HEK293 (cell line): ENCODE measurements around the gene PDIA6.
A peak's percentile ranks its signal among the peaks of the same experiment; 100 is the strongest.

Experiments used
- CTCF ChIA-PET: fragments of 350-600 bp; formaldehyde crosslinking; extraction: SDS; loops from one replicate; lab custom pipeline; 2021; ENCODE audit warnings: antibody characterized with exemption; lab: Yijun Ruan, JAX
- POLR2A ChIA-PET: fragments of 300-600 bp; formaldehyde crosslinking; extraction: SDS; loops from one replicate; lab custom pipeline; 2020; ENCODE audit warnings: antibody characterized with exemption, inconsistent platforms; lab: Yijun Ruan, JAX
- H3K27ac ChIP-seq: fragments of 200-500 bp; sonication (Bioruptor generic); 2 replicates; pipeline ENCODE4 v1.5.1; 2014; ENCODE audit warnings: low read depth, low read length, control low read depth, inconsistent platforms; ENCODE audit errors: extremely low read depth
- H3K36me3 ChIP-seq, 2 experiments: fragments of 200-500 bp in 1 of 2; sonication (Bioruptor generic) in 1 of 2; 1 replicate in 1 of 2; 2 replicates in 1 of 2; pipeline ENCODE4 v1.5.1; 2014 to 2017; ENCODE audit warnings: inconsistent platforms in 2 of 2, low read length in 2 of 2; ENCODE audit not compliant: control insufficient read depth in 2 of 2, insufficient read depth in 1 of 2
- H3K4me1 ChIP-seq: fragments of 200-500 bp; sonication (Bioruptor generic); 2 replicates; pipeline ENCODE4 v1.5.1; 2014; ENCODE audit warnings: mild to moderate bottlenecking, low read length, inconsistent platforms; ENCODE audit not compliant: control insufficient read depth, insufficient read depth
- H3K4me3 ChIP-seq: 2 replicates; pipeline ENCODE4 v1.5.1; 2011; ENCODE audit warnings: low read depth, mild to moderate bottlenecking, control low read depth, low read length, moderate library complexity
- H3K9me3 ChIP-seq: fragments of 200-500 bp; sonication (Bioruptor generic); 2 replicates; pipeline ENCODE4 v1.5.1; 2014; ENCODE audit warnings: low read depth, low read length, inconsistent platforms; ENCODE audit not compliant: control insufficient read depth, insufficient read depth
- BCL11A ChIP-seq: fragments of 450-650 bp; formaldehyde crosslinking; IDR thresholded peaks from 2 replicates; pipeline ENCODE4 v1.5.1; 2016; ENCODE audit warnings: low read depth, missing biosample characterization, missing genetic modification characterization
- EGR2 ChIP-seq: fragments of 450-650 bp; formaldehyde crosslinking; IDR thresholded peaks from 2 replicates; pipeline ENCODE4 v1.5.1; 2016; ENCODE audit warnings: low read depth, missing biosample characterization, missing genetic modification characterization
- GLIS2 ChIP-seq: fragments of 450-650 bp; formaldehyde crosslinking; IDR thresholded peaks from 2 replicates; pipeline ENCODE4 v1.5.1; 2016; ENCODE audit warnings: missing biosample characterization, missing genetic modification characterization
- HOXD13 ChIP-seq: sonication (generic); formaldehyde crosslinking; IDR thresholded peaks from 2 replicates; pipeline ENCODE4 v1.8.0; 2022; ENCODE audit warnings: missing genetic modification reagents, borderline replicate concordance
- KLF1 ChIP-seq: fragments of 450-650 bp; formaldehyde crosslinking; IDR thresholded peaks from 2 replicates; pipeline ENCODE4 v1.5.1; 2016; ENCODE audit warnings: missing biosample characterization, missing genetic modification characterization
- KLF9 ChIP-seq: fragments of 450-650 bp; formaldehyde crosslinking; IDR thresholded peaks from 2 replicates; pipeline ENCODE4 v1.5.1; 2016; ENCODE audit warnings: missing biosample characterization, missing genetic modification characterization, low read depth
- REPIN1 ChIP-seq: fragments of 450-650 bp; formaldehyde crosslinking; IDR thresholded peaks from 2 replicates; pipeline ENCODE4 v1.5.1; 2017; ENCODE audit warnings: missing biosample characterization, missing genetic modification characterization, low read depth
- SP3 ChIP-seq: fragments of 450-650 bp; formaldehyde crosslinking; IDR thresholded peaks from 2 replicates; pipeline ENCODE4 v1.5.1; 2016; ENCODE audit warnings: missing biosample characterization, missing genetic modification characterization
- WT1 ChIP-seq: fragments of 450-650 bp; formaldehyde crosslinking; IDR thresholded peaks from 2 replicates; pipeline ENCODE4 v1.5.1; 2016; ENCODE audit warnings: missing biosample characterization, missing genetic modification characterization
- ZFHX2 ChIP-seq: fragments of 450-650 bp; formaldehyde crosslinking; conservative IDR thresholded peaks from 2 replicates; pipeline ENCODE4 v1.5.1; 2016; ENCODE audit warnings: missing biosample characterization, missing genetic modification characterization
- ZFP41 ChIP-seq: fragments of 450-650 bp; formaldehyde crosslinking; IDR thresholded peaks from 2 replicates; pipeline ENCODE4 v1.5.1; 2016; ENCODE audit warnings: missing biosample characterization, missing genetic modification characterization, borderline replicate concordance
- ZNF155 ChIP-seq: fragments of 450-650 bp; formaldehyde crosslinking; IDR thresholded peaks from 2 replicates; pipeline ENCODE4 v1.5.1; 2016; ENCODE audit warnings: missing biosample characterization, missing genetic modification characterization
- ZNF157 ChIP-seq: fragments of 450-650 bp; formaldehyde crosslinking; IDR thresholded peaks from 2 replicates; pipeline ENCODE4 v1.5.1; 2016; ENCODE audit warnings: missing biosample characterization, missing genetic modification characterization
- ZNF169 ChIP-seq: fragments of 450-650 bp; formaldehyde crosslinking; IDR thresholded peaks from 2 replicates; pipeline ENCODE4 v1.5.1; 2016; ENCODE audit warnings: missing biosample characterization, missing genetic modification characterization
- ZNF266 ChIP-seq: fragments of 450-650 bp; formaldehyde crosslinking; IDR thresholded peaks from 2 replicates; pipeline ENCODE4 v1.5.1; 2016; ENCODE audit warnings: missing biosample characterization, missing genetic modification characterization, low read depth
- ZNF274 ChIP-seq, 2 experiments: fragments of 200-500 bp in 1 of 2; fragments of 450-650 bp in 1 of 2; sonication (Bioruptor generic) in 1 of 2; formaldehyde crosslinking in 1 of 2; IDR thresholded peaks; 2 replicates each; pipeline versions ENCODE4 v1.5.1 to v1.6.1; 2014 to 2016; ENCODE audit warnings: borderline replicate concordance in 1 of 2, inconsistent platforms in 1 of 2, low read length in 1 of 2, missing biosample characterization in 1 of 2, missing genetic modification characterization in 1 of 2
- ZNF292 ChIP-seq: fragments of 450-650 bp; formaldehyde crosslinking; IDR thresholded peaks from 2 replicates; pipeline ENCODE4 v1.5.1; 2016; ENCODE audit warnings: low read depth, missing biosample characterization, missing genetic modification characterization, borderline replicate concordance
- ZNF324 ChIP-seq: fragments of 450-650 bp; formaldehyde crosslinking; IDR thresholded peaks from 2 replicates; pipeline ENCODE4 v1.5.1; 2016; ENCODE audit warnings: missing biosample characterization, missing genetic modification characterization
- ZNF394 ChIP-seq: fragments of 450-650 bp; formaldehyde crosslinking; IDR thresholded peaks from 2 replicates; pipeline ENCODE4 v1.5.1; 2016; ENCODE audit warnings: missing biosample characterization, missing genetic modification characterization, mild to moderate bottlenecking, moderate library complexity, borderline replicate concordance
- ZNF555 ChIP-seq: fragments of 450-650 bp; formaldehyde crosslinking; conservative IDR thresholded peaks from 2 replicates; pipeline ENCODE4 v1.5.1; 2017; ENCODE audit warnings: missing biosample characterization, mild to moderate bottlenecking, missing genetic modification characterization, inconsistent platforms
- ZNF660 ChIP-seq: fragments of 450-650 bp; IDR thresholded peaks from 2 replicates; pipeline ENCODE4 v1.5.1; 2018; ENCODE audit warnings: missing biosample characterization, mild to moderate bottlenecking, missing genetic modification characterization
- ZNF670 ChIP-seq: fragments of 450-650 bp; formaldehyde crosslinking; IDR thresholded peaks from 2 replicates; pipeline ENCODE4 v1.5.1; 2016; ENCODE audit warnings: missing biosample characterization, missing genetic modification characterization, low read depth
- TF ChIP-seq, protein P1 (sequence below): fragments of 450-650 bp; formaldehyde crosslinking; IDR thresholded peaks from 2 replicates; pipeline ENCODE4 v1.5.1; 2016; ENCODE audit warnings: missing biosample characterization, missing genetic modification characterization
- TF ChIP-seq, protein P2 (sequence below): fragments of 450-650 bp; formaldehyde crosslinking; IDR thresholded peaks from 2 replicates; pipeline ENCODE4 v1.5.1; 2016; ENCODE audit warnings: missing biosample characterization, missing genetic modification characterization
- TF ChIP-seq, protein P3 (sequence below): fragments of 450-650 bp; formaldehyde crosslinking; IDR thresholded peaks from 2 replicates; pipeline ENCODE4 v1.5.1; 2016; ENCODE audit warnings: missing biosample characterization, missing genetic modification characterization
- TF ChIP-seq, protein P4 (sequence below): fragments of 450-650 bp; formaldehyde crosslinking; IDR thresholded peaks from 2 replicates; pipeline ENCODE4 v1.5.1; 2016; ENCODE audit warnings: missing biosample characterization, missing genetic modification characterization
- TF ChIP-seq, protein P5 (sequence below): sonication (generic); formaldehyde crosslinking; IDR thresholded peaks from 2 replicates; pipeline ENCODE4 v1.8.1; 2022; ENCODE audit warnings: mild to moderate bottlenecking, moderate library complexity, missing genetic modification reagents

The PDIA6 gene

DNA sequence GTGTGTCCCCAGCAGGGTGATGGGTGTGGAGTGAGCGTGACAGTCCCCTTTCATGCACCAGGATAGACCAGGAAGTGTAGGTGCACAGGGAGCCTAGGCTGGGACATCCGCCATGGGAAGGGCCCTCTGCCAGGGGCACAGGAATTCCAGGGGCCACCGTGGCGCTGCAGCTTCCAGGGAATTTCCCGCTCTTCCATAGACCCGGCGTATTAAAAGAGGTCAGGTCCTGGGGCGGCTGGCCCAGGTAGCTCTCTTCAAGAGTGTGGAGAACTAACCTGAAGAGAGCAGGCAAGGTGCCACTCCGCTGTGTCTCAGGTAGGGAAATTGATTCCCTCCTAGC, 49.2 kb downstream of the PDIA6 start (continued):
- TF ChIP-seq ZNF155 (tag by site-specific recombination) (no peak), KLF9 (tag by site-specific recombination) (no peak), ZNF670 (no peak), GLIS2 (tag by site-specific recombination) (no peak)
- TF ChIP-seq, protein P1, sequence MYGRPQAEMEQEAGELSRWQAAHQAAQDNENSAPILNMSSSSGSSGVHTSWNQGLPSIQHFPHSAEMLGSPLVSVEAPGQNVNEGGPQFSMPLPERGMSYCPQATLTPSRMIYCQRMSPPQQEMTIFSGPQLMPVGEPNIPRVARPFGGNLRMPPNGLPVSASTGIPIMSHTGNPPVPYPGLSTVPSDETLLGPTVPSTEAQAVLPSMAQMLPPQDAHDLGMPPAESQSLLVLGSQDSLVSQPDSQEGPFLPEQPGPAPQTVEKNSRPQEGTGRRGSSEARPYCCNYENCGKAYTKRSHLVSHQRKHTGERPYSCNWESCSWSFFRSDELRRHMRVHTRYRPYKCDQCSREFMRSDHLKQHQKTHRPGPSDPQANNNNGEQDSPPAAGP (tag by site-specific recombination): no peak
- TF ChIP-seq, all 188 proteins: peak for 0

DNA sequence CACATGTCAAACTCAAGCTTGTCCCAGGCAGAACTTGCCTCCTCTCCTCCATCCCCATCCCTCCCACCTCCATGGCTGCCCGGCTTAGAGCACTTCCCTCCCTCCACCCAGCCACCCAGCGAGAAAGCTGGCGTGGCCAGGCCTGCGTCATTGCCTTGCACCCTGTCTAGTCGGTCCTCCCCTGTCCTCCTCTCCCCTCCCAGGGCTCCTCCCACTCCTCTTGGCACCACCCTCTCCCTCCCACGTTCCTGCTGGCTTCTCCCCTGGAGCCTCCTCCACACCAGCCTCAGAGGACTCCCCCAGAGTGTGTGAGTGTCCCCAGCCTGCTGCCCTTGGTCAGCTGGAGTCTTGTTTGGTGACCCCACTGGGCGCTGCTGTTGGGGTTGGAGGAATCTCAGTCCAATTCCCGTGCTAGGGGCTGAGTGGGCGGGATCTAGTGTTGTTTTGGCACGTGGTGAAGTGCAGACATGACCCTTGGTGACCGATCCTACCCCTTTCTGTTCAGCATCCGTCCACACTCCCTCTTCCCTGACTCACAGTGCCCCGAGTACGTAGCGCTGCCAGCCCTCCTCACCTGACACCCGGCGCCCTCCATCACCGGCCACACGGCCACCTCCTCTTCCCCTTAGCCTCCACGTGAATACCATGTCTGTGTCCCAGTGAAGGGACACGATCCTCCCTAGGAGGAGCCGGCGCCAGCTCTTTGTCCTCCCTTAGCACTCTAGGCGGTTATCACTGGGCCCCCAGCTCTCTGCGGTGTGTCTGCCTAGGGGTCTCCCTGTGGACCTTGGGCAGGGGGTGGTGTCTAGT, 49.7 kb downstream of the PDIA6 start:
- Histone ChIP-seq H3K36me3 (no peaks in the 10 kb centered on the region), H3K4me3 (no peak overlapping the region), H3K9me3 (no peaks in the 10 kb centered on the region), H3K27ac (no peak overlapping the region), H3K4me1 (no peaks in the 10 kb centered on the region)
- POLR2A ChIA-PET: no interaction called here
- CTCF ChIA-PET: no interaction called here
- TF ChIP-seq ZNF274 (IDR thresholded peaks at IDR 0.05; ENCODE audit: low read length) (no peak), ZNF274 (tag by site-specific recombination; IDR thresholded peaks at IDR 0.05; ENCODE audit: borderline replicate concordance) (no peak), ZNF266 (no peak), ZNF324 (no peak), KLF1 (tag by site-specific recombination) (peak; percentile 50; the same call in 1 of the 2 replicates), ZNF157 (tag by site-specific recombination) (no peak), ZNF169 (tag by site-specific recombination) (no peak), ZNF660 (tag by site-specific recombination) (no peak), ZFHX2 (tag by site-specific recombination) (peak; percentile 91), REPIN1 (no peak), WT1 (peak; percentile 84), BCL11A (tag by site-specific recombination) (no peak), ZNF394 (tag by site-specific recombination) (no peak), SP3 (tag by site-specific recombination) (0 out of 2 replicates have a peak, but pooled peaks have one; percentile 19), HOXD13 (no peak), ZNF555 (tag by site-specific recombination) (no peak), EGR2 (tag by site-specific recombination) (peak; percentile 86), ZFP41 (tag by site-specific recombination) (no peak), ZNF292 (tag by site-specific recombination) (no peak)
- TF ChIP-seq, protein P2, sequence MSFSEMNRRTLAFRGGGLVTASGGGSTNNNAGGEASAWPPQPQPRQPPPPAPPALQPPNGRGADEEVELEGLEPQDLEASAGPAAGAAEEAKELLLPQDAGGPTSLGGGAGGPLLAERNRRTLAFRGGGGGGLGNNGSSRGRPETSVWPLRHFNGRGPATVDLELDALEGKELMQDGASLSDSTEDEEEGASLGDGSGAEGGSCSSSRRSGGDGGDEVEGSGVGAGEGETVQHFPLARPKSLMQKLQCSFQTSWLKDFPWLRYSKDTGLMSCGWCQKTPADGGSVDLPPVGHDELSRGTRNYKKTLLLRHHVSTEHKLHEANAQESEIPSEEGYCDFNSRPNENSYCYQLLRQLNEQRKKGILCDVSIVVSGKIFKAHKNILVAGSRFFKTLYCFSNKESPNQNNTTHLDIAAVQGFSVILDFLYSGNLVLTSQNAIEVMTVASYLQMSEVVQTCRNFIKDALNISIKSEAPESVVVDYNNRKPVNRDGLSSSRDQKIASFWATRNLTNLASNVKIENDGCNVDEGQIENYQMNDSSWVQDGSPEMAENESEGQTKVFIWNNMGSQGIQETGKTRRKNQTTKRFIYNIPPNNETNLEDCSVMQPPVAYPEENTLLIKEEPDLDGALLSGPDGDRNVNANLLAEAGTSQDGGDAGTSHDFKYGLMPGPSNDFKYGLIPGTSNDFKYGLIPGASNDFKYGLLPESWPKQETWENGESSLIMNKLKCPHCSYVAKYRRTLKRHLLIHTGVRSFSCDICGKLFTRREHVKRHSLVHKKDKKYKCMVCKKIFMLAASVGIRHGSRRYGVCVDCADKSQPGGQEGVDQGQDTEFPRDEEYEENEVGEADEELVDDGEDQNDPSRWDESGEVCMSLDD (tag by site-specific recombination): no peak
- TF ChIP-seq, protein P3, sequence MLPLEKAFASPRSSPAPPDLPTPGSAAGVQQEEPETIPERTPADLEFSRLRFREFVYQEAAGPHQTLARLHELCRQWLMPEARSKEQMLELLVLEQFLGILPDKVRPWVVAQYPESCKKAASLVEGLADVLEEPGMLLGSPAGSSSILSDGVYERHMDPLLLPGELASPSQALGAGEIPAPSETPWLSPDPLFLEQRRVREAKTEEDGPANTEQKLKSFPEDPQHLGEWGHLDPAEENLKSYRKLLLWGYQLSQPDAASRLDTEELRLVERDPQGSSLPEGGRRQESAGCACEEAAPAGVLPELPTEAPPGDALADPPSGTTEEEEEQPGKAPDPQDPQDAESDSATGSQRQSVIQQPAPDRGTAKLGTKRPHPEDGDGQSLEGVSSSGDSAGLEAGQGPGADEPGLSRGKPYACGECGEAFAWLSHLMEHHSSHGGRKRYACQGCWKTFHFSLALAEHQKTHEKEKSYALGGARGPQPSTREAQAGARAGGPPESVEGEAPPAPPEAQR: no peak
- TF ChIP-seq, protein P4, sequence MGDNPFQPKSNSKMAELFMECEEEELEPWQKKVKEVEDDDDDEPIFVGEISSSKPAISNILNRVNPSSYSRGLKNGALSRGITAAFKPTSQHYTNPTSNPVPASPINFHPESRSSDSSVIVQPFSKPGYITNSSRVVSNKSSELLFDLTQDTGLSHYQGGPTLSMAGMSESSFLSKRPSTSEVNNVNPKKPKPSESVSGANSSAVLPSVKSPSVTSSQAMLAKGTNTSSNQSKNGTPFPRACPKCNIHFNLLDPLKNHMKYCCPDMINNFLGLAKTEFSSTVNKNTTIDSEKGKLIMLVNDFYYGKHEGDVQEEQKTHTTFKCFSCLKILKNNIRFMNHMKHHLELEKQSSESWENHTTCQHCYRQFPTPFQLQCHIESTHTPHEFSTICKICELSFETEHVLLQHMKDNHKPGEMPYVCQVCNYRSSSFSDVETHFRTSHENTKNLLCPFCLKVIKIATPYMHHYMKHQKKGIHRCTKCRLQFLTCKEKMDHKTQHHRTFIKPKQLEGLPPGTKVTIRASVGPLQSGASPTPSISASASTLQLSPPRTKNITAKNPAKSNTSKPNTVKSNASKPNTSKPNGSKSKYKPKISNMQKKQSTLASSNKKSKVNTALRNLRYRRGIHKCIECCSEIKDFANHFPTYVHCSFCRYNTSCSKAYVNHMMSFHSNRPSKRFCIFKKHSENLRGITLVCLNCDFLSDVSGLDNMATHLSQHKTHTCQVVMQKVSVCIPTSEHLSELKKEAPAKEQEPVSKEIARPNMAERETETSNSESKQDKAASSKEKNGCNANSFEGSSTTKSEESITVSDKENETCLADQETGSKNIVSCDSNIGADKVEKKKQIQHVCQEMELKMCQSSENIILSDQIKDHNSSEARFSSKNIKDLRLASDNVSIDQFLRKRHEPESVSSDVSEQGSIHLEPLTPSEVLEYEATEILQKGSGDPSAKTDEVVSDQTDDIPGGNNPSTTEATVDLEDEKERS (tag by site-specific recombination): no peak
- TF ChIP-seq, protein P5, sequence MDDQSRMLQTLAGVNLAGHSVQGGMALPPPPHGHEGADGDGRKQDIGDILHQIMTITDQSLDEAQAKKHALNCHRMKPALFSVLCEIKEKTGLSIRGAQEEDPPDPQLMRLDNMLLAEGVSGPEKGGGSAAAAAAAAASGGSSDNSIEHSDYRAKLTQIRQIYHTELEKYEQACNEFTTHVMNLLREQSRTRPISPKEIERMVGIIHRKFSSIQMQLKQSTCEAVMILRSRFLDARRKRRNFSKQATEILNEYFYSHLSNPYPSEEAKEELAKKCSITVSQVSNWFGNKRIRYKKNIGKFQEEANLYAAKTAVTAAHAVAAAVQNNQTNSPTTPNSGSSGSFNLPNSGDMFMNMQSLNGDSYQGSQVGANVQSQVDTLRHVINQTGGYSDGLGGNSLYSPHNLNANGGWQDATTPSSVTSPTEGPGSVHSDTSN: no peak
